GM12864 (cell line): ENCODE data around the gene CD300C.

Experiments
- DNase-seq: peaks from one replicate; pipeline ENCODE4 v3.0.0-alpha.2; 2011; ENCODE audit warnings: low read depth
- H3K4me3 ChIP-seq: 2 replicates; pipeline ENCODE4 v1.5.1; 2011; ENCODE audit warnings: mild to moderate bottlenecking, low read depth, low read length, control low read depth
- CTCF ChIP-seq: IDR thresholded peaks from 2 replicates; pipeline ENCODE4 v1.5.1; 2011; ENCODE audit warnings: low read depth, mild to moderate bottlenecking, moderate library complexity, low read length, control low read depth, inconsistent platforms; ENCODE audit errors: missing control alignments

The CD300C gene

DNA sequence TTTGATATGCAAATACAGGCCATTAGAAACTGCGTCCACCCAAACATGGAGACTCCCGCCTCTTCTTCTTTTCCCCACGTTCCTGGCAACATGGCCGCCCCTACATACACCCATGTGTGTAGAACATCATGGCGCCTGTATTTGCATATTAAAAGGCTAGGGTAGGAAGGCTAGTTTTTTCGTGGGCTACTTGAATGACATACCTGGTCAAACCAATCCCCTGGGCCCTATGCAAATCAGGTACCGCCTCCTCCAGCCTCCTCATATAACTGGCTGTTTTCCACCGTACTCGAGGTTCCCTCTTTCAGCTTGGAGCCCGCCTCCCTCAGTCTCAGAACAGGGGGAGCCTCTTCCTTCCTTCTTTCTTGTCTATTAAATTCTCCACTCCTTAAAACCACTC, 13.8 kb downstream of the CD300C start:
- no peak for TF ChIP-seq CTCF
- H3K4me3 ChIP-seq: no peak overlapping the region
- no peak for DNase-seq

DNA sequence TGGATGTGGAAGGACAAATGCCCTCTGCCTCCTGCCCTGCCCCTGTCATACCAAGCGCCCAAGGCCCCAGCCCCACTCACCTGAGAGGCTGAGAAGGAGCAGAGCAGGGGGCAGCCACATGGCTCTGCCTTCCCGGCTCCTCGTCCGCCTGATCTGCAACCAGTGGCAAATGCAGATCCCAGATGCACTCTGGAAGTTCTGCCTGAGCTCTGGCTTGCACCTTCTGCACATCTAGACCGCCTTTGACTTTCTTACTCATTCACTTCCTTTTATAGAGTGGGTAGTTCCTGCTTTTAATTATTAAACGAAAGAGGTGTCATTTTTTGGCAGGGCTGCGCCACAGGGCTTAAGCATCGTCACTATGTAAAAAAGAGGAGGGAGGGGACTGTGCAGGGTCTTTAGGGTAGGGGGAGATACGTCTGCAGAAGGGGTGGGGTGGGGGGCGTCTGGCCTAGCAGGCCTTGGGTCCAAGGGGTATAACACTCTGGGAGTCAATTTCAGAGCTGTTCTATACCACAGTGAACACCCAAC, 14.6 kb downstream of the CD300C start, which contains the start of gene CD300LB:
CD300LB (minus strand) TSS at position 245 of the 531 bp plus-strand sequence; CDS start at position 120, 125 bp downstream.
- no peak for DNase-seq
- H3K4me3 ChIP-seq: no peak within 1 kb of the TSS
- TF ChIP-seq CTCF: no peak

GRCh38 chr17:74530831-74531150, 15.1 kb downstream of the CD300C start:
- no peak for TF ChIP-seq CTCF
- H3K4me3 ChIP-seq: no peak overlapping the region
- DNase-seq: no peak

GRCh38 chr17:74529243-74529642, 16.7 kb downstream of the CD300C start:
- TF ChIP-seq CTCF: no peak
- no peak for DNase-seq
- no peak overlapping the region for H3K4me3 ChIP-seq

- TF ChIP-seq CTCF: no peak
- H3K4me3 ChIP-seq: no peak overlapping the region
- DNase-seq: peak; percentile 51
Observed at GRCh38 chr17:74528491-74529199, 17.3 kb downstream of the CD300C start.

GRCh38 chr17:74527756-74528155, 18.2 kb downstream of the CD300C start:
- DNase-seq: no peak
- TF ChIP-seq CTCF: no peak
- H3K4me3 ChIP-seq: no peak overlapping the region

- no peak overlapping the region for H3K4me3 ChIP-seq
- no peak for TF ChIP-seq CTCF
- DNase-seq: no peak
Observed at GRCh38 chr17:74527081-74527480, 18.8 kb downstream of the CD300C start.
